K562 (cell line): ENCODE data around the gene KCNH3. TPM values are rescaled to one million over a fixed set of nuclear protein-coding genes. Genes with fewer than 3 reads are reported as not detected.

ENCODE experiments used
- ATAC-seq: fragments of 200-7000 bp; cut with Tn5 transposase; 3 replicates; pipeline ENCODE4 v1.9.1; 2020; ENCODE audit warnings: moderate library complexity
- BruUV-seq: library from RNA; stranded (reverse); fragments of 400-500 nt; replicated peaks from 2 replicates; lab custom pipeline; 2021; lab: Mats Ljungman, UMichigan
- CTCF ChIA-PET: fragments of 300-600 bp; formaldehyde crosslinking; extraction: SDS; loops from one replicate; lab custom pipeline; 2021; ENCODE audit warnings: low intra/inter-chr PET ratio; lab: Yijun Ruan, JAX
- POLR2A ChIA-PET: fragments of 300-600, 350-650 bp; sonication (Branson Sonifier 250); formaldehyde crosslinking; extraction: SDS; loops from one replicate; lab custom pipeline; 2021; ENCODE audit warnings: antibody characterized with exemption, inconsistent platforms; lab: Yijun Ruan, JAX
- DNase-seq, 4 experiments: peaks; one replicate each; pipeline versions ENCODE4 v3.0.0 to v3.0.0-alpha.2; 2011 to 2018; ENCODE audit warnings: low spot score in 3 of 4, mixed read lengths in 3 of 4; ENCODE audit errors: extremely low read depth in 1 of 4
- FAIRE-seq: peaks from 2 replicates; lab custom pipeline; 2011; peaks lifted over from hg19 to GRCh38; lab: Jason Lieb, UNC
- H2AFZ ChIP-seq: 2 replicates; pipeline ENCODE4 v1.6.0; 2011; ENCODE audit warnings: low read depth, low read length, control low read depth, inconsistent platforms
- H3K27ac ChIP-seq: fragments of 200-600 bp; 3 replicates; pipeline ENCODE4 v1.8.0; 2011; ENCODE audit warnings: low read depth, mild to moderate bottlenecking, control low read depth, inconsistent platforms, low read length, moderate library complexity, mixed read lengths; ENCODE audit errors: extremely low read depth
- H3K27me3 ChIP-seq, 2 experiments: fragments of 300-600 bp in 1 of 2; 2 replicates in 1 of 2; 3 replicates in 1 of 2; pipeline versions ENCODE4 v1.6.0 to v1.8.0; 2011; ENCODE audit warnings: inconsistent platforms in 2 of 2, low read length in 2 of 2, mild to moderate bottlenecking in 1 of 2, mixed read lengths in 1 of 2, moderate library complexity in 1 of 2; ENCODE audit not compliant: control insufficient read depth in 2 of 2, insufficient read depth in 2 of 2
- H3K36me3 ChIP-seq: fragments of 300-600 bp; 3 replicates; pipeline ENCODE4 v1.8.0; 2011; ENCODE audit warnings: mild to moderate bottlenecking, low read length, inconsistent platforms; ENCODE audit not compliant: control insufficient read depth, insufficient read depth
- H3K4me1 ChIP-seq, 2 experiments: fragments of 200-600 bp in 1 of 2; replicated peaks in 1 of 2; 2 replicates in 1 of 2; 3 replicates in 1 of 2; pipeline versions ENCODE4 v1.5.1 to v1.8.0; 2011; ENCODE audit warnings: inconsistent platforms in 2 of 2, low read length in 2 of 2, mild to moderate bottlenecking in 1 of 2, mixed read lengths in 1 of 2, moderate library complexity in 1 of 2; ENCODE audit not compliant: control insufficient read depth in 2 of 2, insufficient read depth in 2 of 2
- H3K4me2 ChIP-seq: 2 replicates; pipeline ENCODE4 v1.6.1; 2011; ENCODE audit warnings: low read length, control low read depth, inconsistent platforms, mixed read lengths; ENCODE audit not compliant: insufficient read depth
- H3K4me3 ChIP-seq: fragments of 200-600 bp; sonication (generic), shearing (Covaris generic); 2 replicates; pipeline ENCODE4 v1.5.1; 2016; ENCODE audit warnings: control low read depth, inconsistent platforms
- H3K79me2 ChIP-seq: fragments of 200-600 bp; 3 replicates; pipeline ENCODE4 v1.8.0; 2011; ENCODE audit warnings: low read length, inconsistent platforms; ENCODE audit not compliant: control insufficient read depth, insufficient read depth
- H3K9ac ChIP-seq, 2 experiments: 2 replicates each; pipeline versions ENCODE4 v1.6.0 to v1.6.1; 2011; ENCODE audit warnings: low read depth in 2 of 2, low read length in 2 of 2, control low read depth in 1 of 2, inconsistent platforms in 1 of 2, mild to moderate bottlenecking in 1 of 2, mixed read lengths in 1 of 2; ENCODE audit not compliant: insufficient read depth in 1 of 2
- H3K9me1 ChIP-seq: one replicate; pipeline ENCODE4 v1.6.0; 2011; ENCODE audit warnings: inconsistent platforms, mild to moderate bottlenecking, low read length, moderate library complexity; ENCODE audit not compliant: control insufficient read depth, insufficient read depth
- H3K9me3 ChIP-seq: replicated peaks from 2 replicates; pipeline ENCODE4 v1.5.1; 2011; ENCODE audit warnings: low read depth, low read length, inconsistent platforms; ENCODE audit not compliant: control insufficient read depth, insufficient read depth
- H4K20me1 ChIP-seq: replicated peaks from 2 replicates; pipeline ENCODE4 v1.6.1; 2011; ENCODE audit warnings: low read length, inconsistent platforms, mixed read lengths; ENCODE audit not compliant: control insufficient read depth, insufficient read depth
- FOXM1 ChIP-seq, 2 experiments: fragments of 450-650 bp in 1 of 2; sonication (generic) in 1 of 2; formaldehyde crosslinking in 1 of 2; IDR thresholded peaks; 2 replicates each; pipeline versions ENCODE4 v1.6.1 to v1.9.0; 2017 to 2022; ENCODE audit warnings: low read depth in 2 of 2, mild to moderate bottlenecking in 2 of 2, missing genetic modification reagents in 1 of 2, moderate library complexity in 1 of 2
- SLC30A9 ChIP-seq: fragments of 250-450 bp; sonication (Bioruptor Pico); IDR thresholded peaks from 2 replicates; pipeline ENCODE4 v1.8.0; 2022; ENCODE audit warnings: mild to moderate bottlenecking, moderate library complexity
- SOX6 ChIP-seq: fragments of 450-650 bp; IDR thresholded peaks from 2 replicates; pipeline ENCODE4 v1.6.1; 2014; ENCODE audit warnings: mild to moderate bottlenecking
- SPI1 ChIP-seq: IDR thresholded peaks from 2 replicates; pipeline ENCODE4 v1.6.1; 2011; ENCODE audit warnings: low read depth, low read length, control low read depth, borderline replicate concordance
- TFAM ChIP-seq: fragments of 250-450 bp; sonication (Bioruptor Pico); conservative IDR thresholded peaks from 2 replicates; pipeline ENCODE4 v1.5.0; 2021; ENCODE audit warnings: mild to moderate bottlenecking, moderate library complexity
- TRIM24 ChIP-seq, 2 experiments: fragments of 450-650 bp; IDR thresholded peaks; 2 replicates each; pipeline ENCODE4 v1.6.1; 2016
- ZFP30 ChIP-seq: fragments of 250-450 bp; sonication (Bioruptor Pico); IDR thresholded peaks from 2 replicates; pipeline ENCODE4 v1.8.0; 2022; ENCODE audit warnings: moderate library complexity, mild to moderate bottlenecking, inconsistent platforms, borderline replicate concordance
- ZNF347 ChIP-seq: fragments of 450-650 bp; formaldehyde crosslinking; IDR thresholded peaks from 2 replicates; pipeline ENCODE4 v1.4.0; 2020; ENCODE audit warnings: low read depth, mild to moderate bottlenecking, moderate library complexity
- ZNF561 ChIP-seq: fragments of 450-650 bp; formaldehyde crosslinking; conservative IDR thresholded peaks from 2 replicates; pipeline ENCODE4 v1.4.0; 2020; ENCODE audit warnings: mild to moderate bottlenecking, moderate library complexity
- WGBS: fragments of 100-300 bp; shearing (Covaris generic); methylation state at CpG from one replicate; pipeline ENCODE4 v1.1.6; 2016; ENCODE audit warnings: low coverage, mixed read lengths; ENCODE audit not compliant: insufficient coverage; ENCODE audit errors: missing lambda C conversion rate; 5-methylcytosine and 5-hydroxymethylcytosine counted together
- in situ Hi-C: fragments of 300-500 bp; cut with MboI; formaldehyde crosslinking; loops from 4 replicates; pipeline ENCODE4 v1.15.0; 2018; ENCODE audit warnings: inconsistent platforms, mixed read lengths
- intact Hi-C: fragments of 100-400 bp; cut with micrococcal nuclease; formaldehyde crosslinking; loops from 2 replicates; pipeline ENCODE4 v1.14.2; 2022
- polyA plus RNA-seq, 8 experiments: library from polyadenylated mRNA; depleted of rRNA in 4 of 8; stranded (reverse) in 5 of 8; unstranded in 3 of 8; fragments of >200 nt; fragmentation: Nextera tagmentation in 2 of 8; fragmentation: Illumina TruSeq in 1 of 8; extraction: Ambion mirVana in 2 of 8; extraction: Trizol in 1 of 8; gene quantifications; 2 replicates each; pipeline versions ENCODE4 v1.2.1 to v1.2.3, GENCODE V29; 2011 to 2014; ENCODE audit warnings: inconsistent platforms in 1 of 8, missing spikeins in 1 of 8
- total RNA-seq, 7 experiments: library from RNA; depleted of rRNA in 6 of 7; stranded (reverse); fragments of >200 nt in 6 of 7; fragmentation: Illumina TruSeq in 2 of 7; extraction: Trizol in 2 of 7; gene quantifications; 2 replicates each; pipeline versions ENCODE4 v1.2.1 to v1.2.3, GENCODE V29; 2011 to 2021; ENCODE audit warnings: low replicate concordance in 1 of 7
- TF ChIP-seq, protein P1 (sequence below): fragments of 450-650 bp; IDR thresholded peaks from 2 replicates; pipeline ENCODE4 v1.6.1; 2018; ENCODE audit warnings: mild to moderate bottlenecking, low read depth; ENCODE audit not compliant: partially characterized antibody

Gene KCNH3
- total and polyA plus RNA-seq, 9 of the 15 experiments (the other 6 are each of a cell fraction or from before 2014, with no cell fraction given) = 0.01 to 0.09 TPM; not detected in 7

DNA sequence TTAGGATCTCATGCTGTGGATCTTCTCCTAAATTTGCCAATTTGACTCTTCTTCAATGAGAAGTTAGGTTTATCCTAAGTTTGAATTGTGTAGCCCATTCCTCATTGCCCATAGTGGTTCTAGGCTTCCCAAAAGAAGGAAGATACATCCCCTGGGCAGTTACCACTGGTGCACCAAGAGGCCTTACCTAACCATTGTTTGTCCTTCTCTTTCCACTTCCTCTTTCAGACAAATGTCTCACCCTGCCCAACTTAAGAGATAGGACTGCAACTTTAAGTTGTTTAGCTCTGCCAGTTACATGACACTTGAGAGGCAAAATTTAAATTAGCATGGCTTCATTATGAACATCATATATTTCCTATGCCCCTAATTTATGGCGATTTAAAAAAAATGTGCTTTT is 9.4 kb upstream of the KCNH3 start:
- Histone ChIP-seq H3K9ac (no peak overlapping the region), H3K36me3 (peaks cover 22% of the 10 kb centered on the region), H3K79me2 (no peaks in the 10 kb centered on the region), H3K9me3 (no peaks in the 10 kb centered on the region), H4K20me1 (no peaks in the 10 kb centered on the region), H3K4me3 (no peak overlapping the region), H3K9me1 (no peaks in the 10 kb centered on the region), H3K4me1 (no peaks in the 10 kb centered on the region), H2AFZ (no peak overlapping the region), H3K27ac (no peak overlapping the region), H3K4me2 (no peak overlapping the region), H3K27me3 (no peaks in the 10 kb centered on the region)
- CTCF ChIA-PET = interaction anchor here (0.7 kb wide), 1 partner anchor 15 kb away, joined by 3 read pairs; no protein-coding TSS in a partner anchor
- DNase-seq (no peak), FAIRE-seq (peak; percentile 6), ATAC-seq (peak; percentile 45; the same call in 1 of the 3 replicates)
- in situ Hi-C loops (no loop called here), intact Hi-C loops (no loop called here)
- no TSS peak for BruUV-seq
- WGBS = 11% methylated on average over 1 of the region's 1 CpG
- TF ChIP-seq SOX6 (0 out of 2 replicates have a peak, but pooled peaks have one; percentile 30), SPI1 (peak; percentile 99), FOXM1 (IDR thresholded peaks at IDR 0.05; ENCODE audit: low read depth) (no peak), FOXM1 (CRISPR knock-in tag; IDR thresholded peaks at IDR 0.05; ENCODE audit: low read depth) (no peak)
- POLR2A ChIA-PET = no interaction called here

DNA sequence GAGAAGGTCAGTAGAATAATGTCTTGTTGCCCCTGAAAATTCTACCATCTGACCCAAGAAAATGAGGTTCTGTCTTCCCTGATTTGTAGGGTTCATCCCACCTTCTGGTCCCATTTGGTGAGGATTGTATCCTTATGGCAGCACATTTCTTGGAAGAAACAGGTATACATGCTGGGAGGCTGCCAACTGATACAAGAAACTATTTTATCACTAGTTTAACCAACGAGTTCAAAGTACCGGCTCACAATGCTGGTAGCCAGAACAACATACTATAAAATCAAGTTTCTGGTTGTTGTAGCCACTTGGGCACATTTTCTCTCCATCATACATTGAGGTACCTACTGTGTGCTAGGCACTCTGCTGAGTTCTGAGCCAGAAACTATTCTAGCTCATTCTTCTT is 7.1 kb upstream of the KCNH3 start:
- 11% methylated on average over 2 of the region's 2 CpGs for WGBS
- in situ Hi-C loops (no loop called here), intact Hi-C loops (no loop called here)
- no peaks in the 10 kb centered on the region for H3K9me3 ChIP-seq
- peaks cover 0 to 1% of the 10 kb centered on the region in 2 experiments; a peak in 2 of 5 replicates for H3K27me3 ChIP-seq
- H3K4me3 ChIP-seq = no peak overlapping the region
- H3K27ac ChIP-seq = no peak overlapping the region
- ChIA-PET POLR2A (interaction anchor here (0.6 to 1.6 kb wide), 3 partner anchors 9 to 173 kb away, joined by 3 to 4 read pairs (median 3); no protein-coding TSS in a partner anchor), CTCF (no interaction called here)
- H3K4me1 ChIP-seq = no peaks in the 10 kb centered on the region
- no peak overlapping the region for H2AFZ ChIP-seq
- no peaks in the 10 kb centered on the region for H4K20me1 ChIP-seq
- no peak for FAIRE-seq
- H3K9me1 ChIP-seq = no peaks in the 10 kb centered on the region
- H3K79me2 ChIP-seq = no peaks in the 10 kb centered on the region
- no peak for DNase-seq
- no peak overlapping the region for H3K4me2 ChIP-seq
- H3K36me3 ChIP-seq = no peaks in the 10 kb centered on the region
- no peak overlapping the region for H3K9ac ChIP-seq
- BruUV-seq = no TSS peak
- no peak for ATAC-seq
- no peak for TF ChIP-seq SLC30A9 (CRISPR knock-in tag)
- no peak for TF ChIP-seq TFAM (CRISPR knock-in tag)
- no peak for TF ChIP-seq ZNF347
- TF ChIP-seq ZNF561 (CRISPR knock-in tag) = no peak
- TF ChIP-seq ZFP30 = no peak
- no peak for TF ChIP-seq TRIM24 (IDR thresholded peaks at IDR 0.05)
- TF ChIP-seq, protein P1, sequence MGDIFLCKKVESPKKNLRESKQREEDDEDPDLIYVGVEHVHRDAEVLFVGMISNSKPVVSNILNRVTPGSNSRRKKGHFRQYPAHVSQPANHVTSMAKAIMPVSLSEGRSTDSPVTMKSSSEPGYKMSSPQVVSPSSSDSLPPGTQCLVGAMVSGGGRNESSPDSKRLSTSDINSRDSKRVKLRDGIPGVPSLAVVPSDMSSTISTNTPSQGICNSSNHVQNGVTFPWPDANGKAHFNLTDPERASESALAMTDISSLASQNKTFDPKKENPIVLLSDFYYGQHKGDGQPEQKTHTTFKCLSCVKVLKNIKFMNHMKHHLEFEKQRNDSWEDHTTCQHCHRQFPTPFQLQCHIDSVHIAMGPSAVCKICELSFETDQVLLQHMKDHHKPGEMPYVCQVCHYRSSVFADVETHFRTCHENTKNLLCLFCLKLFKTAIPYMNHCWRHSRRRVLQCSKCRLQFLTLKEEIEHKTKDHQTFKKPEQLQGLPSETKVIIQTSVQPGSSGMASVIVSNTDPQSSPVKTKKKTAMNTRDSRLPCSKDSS = no peak
